HG02571 (cell line): Measurements from ENCODE around the gene P2RY14.

Experiments used
- ATAC-seq: cut with Tn5 transposase; IDR thresholded peaks from one replicate; pipeline ENCODE4 v1.9.1; 2021; ENCODE audit warnings: mild to moderate bottlenecking, moderate library complexity; ENCODE audit not compliant: unreplicated experiment

P2RY14 gene

DNA sequence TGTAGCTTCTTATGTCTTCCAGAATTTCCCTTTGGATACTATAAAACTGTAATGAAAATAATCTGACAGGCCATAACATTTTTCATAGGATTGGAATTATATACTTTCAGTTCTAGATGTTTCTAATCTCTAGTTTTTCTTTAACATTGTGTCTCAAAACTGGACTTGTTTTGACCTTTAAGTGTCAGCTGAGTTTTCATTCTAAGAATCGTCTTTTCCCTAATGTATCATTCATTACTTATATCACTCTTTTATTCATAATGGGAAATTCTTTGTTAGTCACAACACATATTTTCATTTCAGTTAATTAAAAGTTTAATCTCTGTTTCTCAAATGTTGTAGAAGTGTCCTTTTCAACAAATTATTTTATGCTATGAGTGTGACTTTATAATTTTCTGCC lies 87.2 kb downstream of the P2RY14 start:
- no peak for ATAC-seq

DNA sequence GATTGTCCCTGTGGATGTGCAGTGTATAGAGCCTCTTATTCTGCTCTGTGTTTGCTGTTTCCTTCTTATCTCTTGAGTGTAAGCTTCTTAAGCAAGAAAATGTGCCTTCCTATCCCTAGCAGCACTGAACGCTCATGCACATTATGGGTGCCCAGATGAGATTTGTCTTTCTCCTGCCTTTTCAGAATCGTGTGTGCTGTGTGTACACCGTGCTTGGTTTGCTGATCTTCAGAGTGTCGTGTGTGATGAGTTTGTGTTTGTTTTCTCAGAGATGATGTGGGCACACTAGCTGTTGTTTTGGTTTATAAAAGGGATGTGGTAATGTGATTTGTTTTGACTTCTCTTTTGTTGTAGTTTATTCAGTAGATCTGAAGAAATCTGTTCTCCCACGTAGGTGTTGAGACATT lies 95.1 kb downstream of the P2RY14 start:
- no peak for ATAC-seq

DNA sequence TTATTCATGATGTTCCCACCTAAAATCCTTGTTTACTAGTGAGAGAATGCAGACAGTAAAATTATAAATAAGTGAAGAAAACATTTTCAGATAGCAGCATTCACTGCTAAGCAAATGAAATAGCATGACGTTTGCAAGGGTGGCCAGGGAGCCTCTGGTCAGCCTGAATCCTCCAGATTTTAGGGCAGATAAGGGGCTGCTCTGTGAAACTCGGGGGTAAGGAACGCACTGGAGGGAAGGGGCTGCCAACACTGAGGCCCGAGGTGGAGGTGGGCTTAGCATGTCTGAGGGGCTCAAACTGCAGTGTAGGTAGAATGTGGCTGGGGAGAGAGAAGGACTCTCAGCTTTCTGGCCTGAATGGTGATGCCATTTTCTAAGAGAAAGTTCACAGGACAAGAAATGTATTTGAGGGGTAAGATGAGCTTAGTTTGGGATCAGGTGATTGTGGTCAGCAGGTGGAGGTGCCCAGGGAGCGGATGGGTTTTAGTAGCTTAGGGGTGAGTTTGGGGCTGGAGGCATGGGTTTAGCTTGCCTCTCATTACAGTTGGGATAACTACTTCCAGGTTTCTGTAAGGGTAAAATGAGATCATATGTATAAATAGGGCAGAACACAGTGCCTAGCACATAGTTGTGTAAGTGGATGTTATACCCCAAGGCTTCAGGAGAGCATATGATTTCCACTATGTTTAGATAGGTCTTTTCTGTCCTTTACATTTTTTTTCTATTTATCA lies 95.8 kb downstream of the P2RY14 start:
- ATAC-seq = no peak

DNA sequence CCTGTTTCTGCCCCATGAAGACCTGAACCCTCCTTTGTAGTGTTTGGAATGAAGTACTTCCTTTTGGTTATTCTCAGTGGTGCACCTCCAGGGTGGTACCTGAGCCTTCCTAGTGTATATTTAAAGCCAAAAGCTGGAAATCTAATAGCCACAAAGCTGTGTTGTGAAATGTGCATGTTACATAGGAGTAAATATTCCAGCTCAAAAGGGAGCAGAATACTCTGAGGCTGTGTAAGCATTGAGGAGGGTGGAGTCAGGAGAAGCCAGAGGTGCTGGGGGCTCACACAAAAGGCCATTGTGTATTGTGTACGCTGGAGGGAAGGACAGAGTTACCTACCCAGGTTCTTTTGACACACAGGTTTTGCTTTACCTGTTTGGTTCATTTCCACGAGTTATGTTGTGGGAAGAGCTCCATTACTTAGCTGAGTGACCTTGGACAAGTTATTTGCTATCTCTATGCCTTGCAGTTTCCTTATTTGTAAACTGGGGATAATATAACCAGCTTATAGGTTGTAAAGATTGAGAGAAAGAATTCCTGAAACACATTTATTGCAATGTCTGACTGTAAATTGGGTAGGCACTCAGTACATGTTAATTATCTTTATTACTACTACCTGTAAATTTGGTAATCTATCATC lies 100.0 kb downstream of the P2RY14 start:
- no peak for ATAC-seq

DNA sequence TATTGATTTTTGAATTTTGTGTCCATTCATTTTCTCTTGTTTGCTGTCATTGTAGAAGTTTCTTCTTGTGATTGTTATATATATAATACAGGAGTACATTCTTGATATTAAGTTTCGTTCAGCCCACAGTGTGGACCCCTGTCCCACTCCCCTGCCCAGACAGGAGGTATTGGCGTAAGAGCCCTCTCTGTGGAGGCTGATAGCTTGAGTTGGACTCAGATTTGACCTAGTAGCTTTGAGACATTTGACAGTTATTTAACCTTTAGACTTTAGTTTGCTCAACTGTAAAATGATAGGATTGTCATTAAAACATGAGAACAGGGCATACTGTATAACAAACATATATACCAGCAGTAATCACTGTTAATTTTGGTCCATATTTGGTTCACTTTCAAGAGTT lies 102.4 kb downstream of the P2RY14 start:
- ATAC-seq = no peak

DNA sequence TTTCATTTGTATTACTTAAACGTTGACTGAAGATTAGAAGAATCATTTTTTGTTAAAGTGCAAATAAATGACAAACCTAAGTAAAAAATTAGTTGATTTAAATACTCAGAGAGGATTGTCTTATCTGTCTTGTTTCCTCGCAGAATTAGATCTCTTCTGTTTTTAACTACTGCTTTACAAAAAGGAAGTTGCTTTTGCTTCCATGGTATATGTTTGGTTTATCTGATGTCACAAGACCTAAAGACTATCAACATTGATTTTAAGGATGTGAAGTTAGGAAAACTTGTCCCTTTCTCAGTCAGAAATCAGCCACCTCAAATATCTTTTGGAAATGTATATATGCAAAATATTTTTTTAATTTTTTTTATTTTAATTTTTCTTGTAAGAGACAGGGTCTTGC lies 104.0 kb downstream of the P2RY14 start:
- ATAC-seq = no peak

DNA sequence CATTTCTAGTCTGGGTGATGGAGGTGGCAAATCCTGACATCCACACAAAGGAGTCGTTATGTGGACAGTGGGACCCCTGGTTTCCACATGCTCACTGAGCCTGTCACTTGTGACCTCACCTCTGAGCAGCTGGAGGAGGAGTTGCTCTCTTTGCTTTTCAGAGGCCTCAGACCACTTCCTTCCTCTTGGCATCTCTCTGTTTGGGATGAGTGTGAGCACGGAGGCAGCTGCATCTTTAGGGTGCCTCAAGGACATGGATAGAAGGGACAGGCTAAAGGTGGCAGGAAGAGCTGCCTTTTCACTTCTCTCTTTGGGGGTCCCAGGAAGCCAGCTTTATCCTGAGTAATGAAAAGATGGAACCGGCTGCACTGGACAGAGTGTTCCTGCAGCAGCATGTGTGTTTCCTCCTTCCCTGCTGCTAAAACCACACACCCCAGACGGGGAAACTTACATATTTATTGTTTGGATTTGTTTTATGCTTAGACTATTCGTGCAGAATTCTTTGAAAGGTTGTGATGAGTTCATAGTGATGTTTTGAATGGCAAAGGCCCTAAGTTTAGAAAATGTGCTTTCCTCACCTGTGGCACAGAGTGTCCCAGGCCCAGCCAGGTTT lies 107.1 kb downstream of the P2RY14 start:
- no peak for ATAC-seq

DNA sequence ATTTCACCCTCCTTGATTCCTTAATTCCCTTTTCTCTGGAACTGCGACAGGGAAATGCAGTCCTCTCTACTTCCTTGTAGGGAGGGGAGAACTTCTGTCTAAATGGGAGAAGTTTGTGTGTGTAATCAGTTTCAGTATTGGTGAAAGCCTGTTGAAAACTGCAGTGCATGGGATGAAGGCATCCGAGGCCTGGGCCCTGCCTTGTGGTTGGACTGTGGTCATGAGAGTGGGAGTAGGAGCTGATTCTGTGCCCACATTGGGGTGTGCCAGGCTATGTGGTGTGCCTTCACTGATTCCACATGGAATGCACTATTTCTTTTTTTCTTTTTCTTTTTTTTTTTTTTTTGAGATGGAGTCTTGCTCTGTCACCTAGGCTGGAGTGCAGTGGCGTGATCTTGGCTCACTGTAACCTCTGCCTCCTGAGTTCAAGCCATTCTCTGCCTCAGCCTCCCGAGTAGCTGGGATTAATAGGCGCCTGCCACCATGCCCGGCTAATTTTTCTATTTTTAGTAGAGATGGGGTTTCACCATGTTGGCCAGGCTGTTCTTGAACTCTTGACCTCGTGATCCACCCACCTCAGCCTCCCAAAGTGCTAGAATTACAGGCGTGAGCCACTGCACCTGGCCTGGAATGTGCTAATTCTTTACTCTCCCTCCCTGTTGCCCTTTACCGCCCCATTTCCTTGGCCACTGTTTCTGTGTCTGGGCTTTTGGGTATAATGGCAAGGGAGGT lies 108.2 kb downstream of the P2RY14 start:
- peak; percentile 45 for ATAC-seq

DNA sequence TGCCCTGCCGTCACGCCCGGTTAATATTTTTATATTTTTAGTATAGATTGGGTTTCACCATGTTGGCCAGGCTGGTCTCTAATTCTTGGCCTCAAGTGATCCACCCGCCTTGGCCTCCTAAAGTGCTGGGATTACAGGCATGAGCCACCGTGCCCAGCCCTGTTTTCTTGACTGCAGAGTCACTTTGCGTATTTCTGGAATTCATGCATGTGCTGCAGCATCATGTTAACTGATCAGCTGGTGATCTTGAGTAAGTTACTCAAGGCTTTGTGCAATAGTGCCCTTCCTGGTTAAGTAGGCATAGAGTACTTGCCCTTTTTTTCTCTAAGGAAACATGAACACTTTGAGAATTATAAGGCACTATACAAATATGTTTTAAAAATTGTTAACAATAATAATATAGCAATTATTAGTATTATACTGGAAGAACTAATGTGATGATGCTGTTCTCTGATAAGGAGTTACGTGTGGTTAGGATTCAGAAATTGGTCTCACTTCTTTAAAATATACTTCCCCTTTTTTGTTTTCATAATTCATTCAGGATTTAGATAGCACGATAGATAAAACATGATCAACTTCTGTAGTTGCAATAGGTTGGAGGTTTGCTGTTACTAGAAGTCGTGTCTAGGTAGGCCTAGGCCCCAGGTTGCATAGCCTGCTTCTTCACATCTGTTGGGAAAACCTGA lies 108.9 kb downstream of the P2RY14 start:
- peak; percentile 22 for ATAC-seq

DNA sequence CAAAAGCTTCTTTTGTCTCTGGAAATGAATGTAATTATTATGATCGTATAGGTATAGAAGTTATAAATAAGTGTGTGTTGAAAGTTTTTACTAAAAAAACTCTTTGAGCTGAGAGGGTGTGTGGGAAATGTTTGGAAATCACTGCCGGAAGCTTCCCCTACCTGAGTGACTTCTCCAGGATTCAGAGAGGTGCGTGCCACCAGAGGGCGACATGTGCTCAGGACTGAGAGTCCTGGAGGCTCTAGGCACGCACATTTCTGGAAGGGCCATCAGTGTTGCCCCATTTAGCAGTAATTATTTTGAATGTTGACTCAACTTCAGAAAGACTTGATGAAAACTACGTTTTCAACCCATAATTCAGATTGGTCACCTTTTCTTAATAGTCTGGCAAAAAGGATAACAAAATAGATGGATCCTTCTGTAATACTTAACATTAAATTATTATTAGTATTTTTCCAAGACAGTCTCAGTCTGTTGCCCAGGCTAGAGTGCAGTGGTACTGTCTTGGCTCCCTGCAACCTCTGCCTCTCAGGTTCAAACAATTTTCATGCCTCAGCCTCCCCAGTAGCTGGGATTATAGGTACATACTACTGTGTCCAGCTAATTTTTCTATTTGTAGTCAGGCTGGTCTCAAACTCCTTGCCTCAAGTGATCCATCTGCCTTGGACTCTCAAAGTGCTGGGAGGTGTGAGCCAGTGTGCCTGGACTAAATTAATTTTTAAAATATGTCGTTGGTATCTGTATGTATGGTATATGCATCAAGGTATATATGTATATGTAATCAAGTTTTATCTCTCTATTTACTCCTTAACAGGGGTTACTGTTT lies 109.9 kb downstream of the P2RY14 start:
- ATAC-seq = peak; percentile 51

DNA sequence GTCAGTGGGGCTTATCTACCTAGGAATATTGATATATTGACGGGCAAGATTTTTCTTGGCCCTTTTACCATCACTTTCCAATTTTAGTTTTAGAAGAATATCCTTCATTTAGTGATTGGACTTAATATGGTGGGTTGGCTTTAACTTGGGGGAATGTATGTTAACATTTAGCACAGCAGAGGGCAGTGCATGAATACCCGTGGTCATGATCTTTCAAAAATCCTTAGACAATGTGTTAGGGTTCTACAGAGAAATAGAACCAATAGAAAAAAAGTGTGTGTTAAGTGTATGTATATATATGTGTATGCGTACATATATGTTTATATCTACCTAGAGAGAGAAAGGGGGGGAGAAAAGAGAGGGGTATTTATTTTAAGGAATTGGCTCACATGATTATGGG lies 112.2 kb downstream of the P2RY14 start:
- ATAC-seq = no peak

DNA sequence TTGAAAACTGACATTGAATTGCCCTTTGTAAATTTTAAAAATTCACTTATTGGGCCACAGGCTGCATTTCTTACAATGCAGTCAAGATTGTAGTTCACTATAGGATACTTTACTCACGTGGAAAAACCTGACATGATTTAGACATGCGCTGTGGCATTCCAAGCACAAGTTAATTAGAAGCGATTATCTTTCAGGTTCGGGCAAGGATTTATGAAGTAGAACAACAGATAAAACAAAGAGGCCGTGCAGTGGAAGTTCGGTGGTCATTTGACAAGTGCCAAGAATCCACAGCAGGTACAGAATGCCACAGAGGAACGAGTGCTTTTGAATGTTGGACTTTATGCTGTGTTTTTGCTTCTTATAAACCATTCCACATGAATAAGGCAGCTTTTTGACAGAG lies 113.1 kb downstream of the P2RY14 start:
- no peak for ATAC-seq
